ENCODE results near the gene MYCBP2. TPM values are rescaled to one million over a fixed set of nuclear protein-coding genes. Genes with fewer than 3 reads are reported as not detected.

The MYCBP2 gene
- polyA plus RNA-seq, 1 of the 3 experiments (the other 2 are of a cell fraction), result 18.5 TPM

DNA sequence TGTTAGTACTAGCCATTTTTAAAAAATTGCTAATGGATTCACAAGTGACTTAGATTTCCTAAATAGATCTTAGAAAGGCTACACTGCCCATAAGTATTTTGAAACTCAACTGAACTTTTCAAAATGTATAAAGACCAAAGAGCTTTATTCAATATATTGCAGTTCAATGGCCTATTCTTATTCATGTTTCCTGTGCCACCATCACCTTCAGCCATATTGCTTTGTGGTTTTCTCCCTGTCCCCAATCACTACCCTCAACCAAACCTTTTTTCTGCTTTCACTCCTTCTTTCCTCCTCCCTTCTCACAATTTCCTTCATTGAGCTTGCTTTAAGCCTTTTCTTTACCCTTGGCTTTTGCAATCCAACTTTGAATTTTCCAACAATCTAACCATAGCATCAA, 100.9 kb downstream of the MYCBP2 start:
- Histone ChIP-seq H3K4me3 (ENCODE audit: low read depth in 2 of 2, low read length in 1 of 2) (no peak overlapping the region), H3F3A (replicated peaks; ENCODE audit: insufficient read depth) (no peaks in the 10 kb centered on the region), H3K9me3 (no peaks in the 10 kb centered on the region), H2AFZ (ENCODE audit: low read depth) (no peak overlapping the region), H3K36me3 (replicated peaks in 1 of 2; ENCODE audit: control insufficient read depth in 1 of 2, insufficient read depth in 2 of 2, low read length in 1 of 2) (peaks cover 19 to 40% of the 10 kb centered on the region in 2 experiments), H4K20me1 (ENCODE audit: insufficient read depth) (no peaks in the 10 kb centered on the region), H3K27ac (ENCODE audit: low read depth in 2 of 2, low read length in 1 of 2) (no peak overlapping the region), H3K4me1 (ENCODE audit: control insufficient read depth in 1 of 2, insufficient read depth in 2 of 2, low read depth in 1 of 2, low read length in 1 of 2) (peaks cover 0 to 11% of the 10 kb centered on the region in 2 experiments; a peak in 1 of 4 replicates), H3K9ac (no peak overlapping the region), H3K4me2 (no peak overlapping the region), H3K27me3 (ENCODE audit: insufficient read depth) (no peaks in the 10 kb centered on the region), H3K9me2 (no peaks in the 10 kb centered on the region), H3K79me2 (ENCODE audit: insufficient read depth) (no peaks in the 10 kb centered on the region)
- ChIA-PET CTCF (no interaction called here), POLR2A (no interaction called here)
- DNase-seq, result no peak
- TF ChIP-seq GABPA (IDR thresholded peaks at IDR 0.05; ENCODE audit: low read depth) (no peak), RAD21 (IDR thresholded peaks at IDR 0.05; ENCODE audit: low read length) (no peak), CHD2 (IDR thresholded peaks at IDR 0.05; ENCODE audit: low read length, partially characterized antibody) (no peak)
- TF ChIP-seq, protein P1, sequence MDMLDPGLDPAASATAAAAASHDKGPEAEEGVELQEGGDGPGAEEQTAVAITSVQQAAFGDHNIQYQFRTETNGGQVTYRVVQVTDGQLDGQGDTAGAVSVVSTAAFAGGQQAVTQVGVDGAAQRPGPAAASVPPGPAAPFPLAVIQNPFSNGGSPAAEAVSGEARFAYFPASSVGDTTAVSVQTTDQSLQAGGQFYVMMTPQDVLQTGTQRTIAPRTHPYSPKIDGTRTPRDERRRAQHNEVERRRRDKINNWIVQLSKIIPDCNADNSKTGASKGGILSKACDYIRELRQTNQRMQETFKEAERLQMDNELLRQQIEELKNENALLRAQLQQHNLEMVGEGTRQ (IDR thresholded peaks at IDR 0.05; ENCODE audit: borderline replicate concordance, low read depth, low read length), result no peak

DNA sequence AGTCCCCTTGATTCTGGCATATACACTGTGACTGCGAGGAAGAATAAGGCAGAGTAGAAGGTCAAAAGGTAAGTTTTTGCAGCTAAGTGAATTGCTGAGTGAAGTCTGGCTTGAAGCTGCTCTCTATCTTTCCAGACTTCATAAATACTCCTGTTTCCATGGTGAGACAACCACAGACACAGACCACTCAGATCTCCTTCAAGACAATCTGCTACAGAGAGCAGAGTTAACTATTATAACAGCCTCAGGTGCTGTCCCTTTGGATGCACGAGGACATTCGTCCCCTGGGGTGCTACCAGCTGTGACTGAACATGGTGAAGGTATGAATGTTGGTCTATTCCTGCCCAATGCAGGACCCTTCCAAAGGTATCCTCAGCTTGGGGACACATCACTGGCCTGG, 104.0 kb downstream of the MYCBP2 start:
- no peaks in the 10 kb centered on the region for H3K9me3 ChIP-seq
- ChIA-PET POLR2A (no interaction called here), CTCF (no interaction called here)
- H3K36me3 ChIP-seq (replicated peaks in 1 of 2; ENCODE audit: control insufficient read depth in 1 of 2, insufficient read depth in 2 of 2, low read length in 1 of 2), result peaks cover 19 to 40% of the 10 kb centered on the region in 2 experiments
- H3K9me2 ChIP-seq, result no peaks in the 10 kb centered on the region
- no peak overlapping the region for H3K4me3 ChIP-seq (ENCODE audit: low read depth in 2 of 2, low read length in 1 of 2)
- H3F3A ChIP-seq (replicated peaks; ENCODE audit: insufficient read depth), result no peaks in the 10 kb centered on the region
- H3K27me3 ChIP-seq (ENCODE audit: insufficient read depth), result no peaks in the 10 kb centered on the region
- H3K27ac ChIP-seq (ENCODE audit: low read depth in 2 of 2, low read length in 1 of 2), result no peak overlapping the region; a peak in 1 of 4 replicates
- 95% methylated on average over 3 of the region's 3 CpGs for WGBS (ENCODE audit: low lambda C conversion rate)
- H4K20me1 ChIP-seq (ENCODE audit: insufficient read depth), result no peaks in the 10 kb centered on the region
- no peaks in the 10 kb centered on the region for H3K79me2 ChIP-seq (ENCODE audit: insufficient read depth)
- TF ChIP-seq ELF1 (IDR thresholded peaks at IDR 0.05) (no peak), GATA2 (CRISPR knock-in tag; IDR thresholded peaks at IDR 0.05) (no peak), NFIC (IDR thresholded peaks at IDR 0.05; ENCODE audit: borderline replicate concordance) (no peak), JUND (IDR thresholded peaks at IDR 0.05) (no peak)
- H2AFZ ChIP-seq (ENCODE audit: low read depth), result no peak overlapping the region
- no peak overlapping the region for H3K4me2 ChIP-seq
- H3K4me1 ChIP-seq (ENCODE audit: control insufficient read depth in 1 of 2, insufficient read depth in 2 of 2, low read depth in 1 of 2, low read length in 1 of 2), result peaks cover 0 to 16% of the 10 kb centered on the region in 2 experiments; a peak in 2 of 4 replicates
- DNase-seq, result no peak
- no peak overlapping the region for H3K9ac ChIP-seq

DNA sequence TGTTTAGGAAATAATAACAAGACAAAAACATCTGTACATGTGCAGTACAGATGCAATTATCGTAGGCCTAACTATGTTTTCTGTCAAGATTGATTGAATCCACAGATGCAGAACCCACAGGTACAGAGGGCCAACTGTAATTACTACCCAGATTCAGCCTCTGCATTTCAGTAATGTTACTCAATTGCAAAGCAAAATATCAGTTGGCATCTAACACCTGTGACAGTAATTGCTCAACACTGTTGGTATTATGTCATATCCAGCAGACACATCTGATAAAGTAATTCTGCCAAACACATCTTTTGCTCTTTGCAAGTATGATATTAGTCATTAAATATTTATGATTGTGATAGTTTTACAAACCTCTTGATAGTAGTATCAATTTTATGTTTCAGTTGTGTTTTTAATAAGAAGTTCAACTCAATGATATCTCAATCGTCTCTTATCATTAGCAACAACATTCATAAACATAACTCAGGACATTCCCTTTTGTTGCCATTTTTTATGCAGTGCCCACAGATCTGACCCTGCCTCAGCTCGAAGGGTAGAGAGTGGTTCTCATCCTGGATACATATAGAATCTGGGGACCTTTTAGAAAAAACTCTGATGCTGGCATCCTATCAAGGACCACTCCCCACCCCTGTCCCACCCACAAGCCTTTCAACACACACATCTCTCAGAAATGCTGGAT, 104.7 kb downstream of the MYCBP2 start:
- no peaks in the 10 kb centered on the region for H3K9me2 ChIP-seq
- TF ChIP-seq TEAD4 (IDR thresholded peaks at IDR 0.05; ENCODE audit: borderline replicate concordance, insufficient read depth) (no peak), RCOR1 (IDR thresholded peaks at IDR 0.05; ENCODE audit: low read length) (0 out of 2 replicates have a peak, but pooled peaks have one; percentile 15), GATA2 (CRISPR knock-in tag; IDR thresholded peaks at IDR 0.05) (peak; percentile 69)
- H3K27ac ChIP-seq (ENCODE audit: low read depth in 2 of 2, low read length in 1 of 2), result no peak overlapping the region; a peak in 1 of 4 replicates
- no peaks in the 10 kb centered on the region for H3K79me2 ChIP-seq (ENCODE audit: insufficient read depth)
- ChIA-PET POLR2A (no interaction called here), CTCF (no interaction called here)
- no peak overlapping the region for H3K4me2 ChIP-seq
- no peak overlapping the region for H2AFZ ChIP-seq (ENCODE audit: low read depth)
- 79% methylated on average over 3 of the region's 3 CpGs for WGBS (ENCODE audit: low lambda C conversion rate)
- no peaks in the 10 kb centered on the region for H3F3A ChIP-seq (replicated peaks; ENCODE audit: insufficient read depth)
- H3K36me3 ChIP-seq (replicated peaks in 1 of 2; ENCODE audit: control insufficient read depth in 1 of 2, insufficient read depth in 2 of 2, low read length in 1 of 2), result peaks cover 19 to 44% of the 10 kb centered on the region in 2 experiments
- no peaks in the 10 kb centered on the region for H3K27me3 ChIP-seq (ENCODE audit: insufficient read depth)
- no peaks in the 10 kb centered on the region for H4K20me1 ChIP-seq (ENCODE audit: insufficient read depth)
- no peak overlapping the region for H3K9ac ChIP-seq
- DNase-seq, result no peak
- no peaks in the 10 kb centered on the region for H3K9me3 ChIP-seq
- H3K4me1 ChIP-seq (ENCODE audit: control insufficient read depth in 1 of 2, insufficient read depth in 2 of 2, low read depth in 1 of 2, low read length in 1 of 2), result peaks cover 0 to 19% of the 10 kb centered on the region in 2 experiments; a peak in 2 of 4 replicates
- H3K4me3 ChIP-seq (ENCODE audit: low read depth in 2 of 2, low read length in 1 of 2), result no peak overlapping the region
